Activated T-helper 2 cell treated with anti-CD3 and anti-CD28 coated beads, Interferon-gamma antibody, Interleukin-2, Interleukin-4, amounts not matched to agents 10 μg/mL and 5 μg/mL and 100 μg/mL, durations not matched to agents 14 hours and 24 hours and 36 hours (primary cell): ENCODE results near the gene LTF. TPM values are rescaled to one million over a fixed set of nuclear protein-coding genes. Genes with fewer than 3 reads are reported as not detected.
"Not testable (repeated sequence)": the region's sequence is repeated elsewhere in the genome, so short reads cannot be mapped to it uniquely, and the experiment has no call there.

Experiments
- DNase-seq: peaks from one replicate; pipeline ENCODE4 v3.0.0; 2021; ENCODE audit warnings: low spot score
- H3K27ac Mint-ChIP-seq: one replicate; pipeline ENCODE4 v1.8.0; 2021; ENCODE audit warnings: mixed read lengths
- H3K27me3 Mint-ChIP-seq: one replicate; pipeline ENCODE4 v1.8.0; 2021; ENCODE audit warnings: low read depth, mixed read lengths
- H3K36me3 Mint-ChIP-seq: one replicate; pipeline ENCODE4 v1.8.0; 2021; ENCODE audit warnings: low read depth, mixed read lengths
- H3K4me1 Mint-ChIP-seq: one replicate; pipeline ENCODE4 v1.8.0; 2021; ENCODE audit warnings: low read depth, mixed read lengths
- H3K4me3 Mint-ChIP-seq: one replicate; pipeline ENCODE4 v1.8.0; 2021; ENCODE audit warnings: low read depth, mild to moderate bottlenecking, moderate library complexity, mixed read lengths
- H3K9me3 Mint-ChIP-seq: one replicate; pipeline ENCODE4 v1.8.0; 2021; ENCODE audit warnings: mixed read lengths
- intact Hi-C: fragments of 100-400 bp; cut with micrococcal nuclease; formaldehyde crosslinking; loops from one replicate; pipeline ENCODE4 v1.15.1; 2023
- total RNA-seq: library from RNA; stranded (reverse); gene quantifications from 2 replicates; pipeline ENCODE4 v1.2.3, GENCODE V29; 2022

Gene LTF
- total RNA-seq, 1 donor from 2014 or later, result not detected

- Mint-ChIP-seq H3K9me3 (no peaks in the 10 kb centered on the region), H3K4me1 (peaks cover 2% of the 10 kb centered on the region), H3K27me3 (peaks cover 11% of the 10 kb centered on the region), H3K36me3 (no peaks in the 10 kb centered on the region), H3K4me3 (no peak within 1 kb of the TSS), H3K27ac (no peak within 1 kb of the TSS)
- DNase-seq, result no peak
- intact Hi-C loops, result loop anchor here (2.0 kb wide), 1 partner anchor 61 kb away; no protein-coding TSS in a partner anchor
These were observed 33.0 kb upstream of the LTF start, which contains the start of gene RTP3 for GRCh38 chr3:46497556-46498265. RTP3 (plus strand) TSS chr3:46497976; CDS start chr3:46498063, 87 bp downstream.

DNA sequence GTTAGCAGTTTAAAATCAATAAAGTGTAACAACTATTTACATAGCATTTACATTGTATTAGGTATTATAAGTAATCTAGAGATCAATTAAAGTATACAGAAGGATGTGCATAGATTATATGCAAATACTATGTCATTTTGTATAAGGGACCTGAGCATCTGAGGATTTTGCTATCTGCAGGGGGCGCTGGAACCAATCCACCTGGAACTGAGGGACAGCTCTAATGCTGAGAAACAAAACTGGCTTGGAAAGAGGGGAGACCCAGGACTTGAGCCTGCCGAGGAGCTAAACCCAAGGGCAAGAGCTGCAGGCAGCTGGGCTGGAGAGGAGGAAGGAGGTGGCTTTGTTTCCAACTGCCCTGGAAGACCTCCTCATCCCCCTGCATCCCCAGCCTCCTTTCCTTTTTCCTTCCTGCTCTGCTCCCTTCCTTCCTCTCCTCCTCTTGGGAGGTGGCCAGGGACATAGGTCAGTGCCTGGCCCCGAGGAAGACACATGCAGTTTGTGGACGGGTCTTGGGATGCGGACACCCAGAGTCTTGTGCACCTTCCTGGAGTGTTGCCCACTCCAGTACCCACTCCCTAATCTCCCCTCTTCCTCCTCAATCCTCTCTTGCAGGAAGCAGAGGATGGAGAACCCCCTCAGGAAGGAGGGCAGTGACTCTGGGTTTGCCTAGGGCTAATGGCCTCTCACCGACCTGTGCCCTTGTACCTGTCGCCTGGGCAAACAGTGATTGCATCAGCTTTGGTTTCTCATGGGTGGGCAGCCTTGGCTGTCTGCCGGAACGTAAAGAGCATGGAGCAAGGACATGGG, 32.2 kb upstream of the LTF start:
- peak; percentile 20 for DNase-seq
- peaks cover 13% of the 10 kb centered on the region for H3K27me3 Mint-ChIP-seq
- no peaks in the 10 kb centered on the region for H3K9me3 Mint-ChIP-seq
- H3K4me1 Mint-ChIP-seq, result peaks cover 2% of the 10 kb centered on the region
- no peak overlapping the region for H3K4me3 Mint-ChIP-seq
- H3K27ac Mint-ChIP-seq, result no peak overlapping the region
- intact Hi-C loops, result loop anchor here (2.0 kb wide), 1 partner anchor 62 kb away; no protein-coding TSS in a partner anchor
- H3K36me3 Mint-ChIP-seq, result no peaks in the 10 kb centered on the region

DNA sequence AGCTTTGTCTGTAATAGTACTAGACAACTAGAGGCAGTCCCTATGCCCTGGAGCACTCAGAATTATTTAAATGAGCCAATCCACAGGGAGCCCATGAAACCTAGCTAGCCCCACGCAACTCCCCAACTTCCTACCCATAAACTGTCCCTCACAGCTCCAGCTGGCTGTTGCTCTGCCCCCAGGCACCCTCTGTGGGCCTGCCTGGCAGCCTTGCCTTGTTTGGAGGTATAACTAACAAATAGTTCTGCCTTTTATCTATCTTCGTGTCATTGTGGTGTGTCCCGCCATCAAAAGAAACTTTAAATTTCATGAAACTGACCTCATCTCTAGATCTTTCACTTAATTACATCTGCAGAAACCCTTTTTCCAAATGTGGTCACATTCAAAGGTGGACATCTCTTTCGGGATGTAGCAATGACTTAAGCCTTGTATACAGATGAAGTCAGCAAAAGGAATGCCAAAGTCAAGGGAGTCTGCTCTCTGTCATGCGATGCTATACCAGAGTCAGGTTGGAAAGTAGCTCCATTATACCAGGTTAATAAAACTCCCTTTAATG, 31.3 kb upstream of the LTF start:
- Mint-ChIP-seq H3K4me1 (peaks cover 2% of the 10 kb centered on the region), H3K9me3 (no peaks in the 10 kb centered on the region), H3K27me3 (peaks cover 19% of the 10 kb centered on the region), H3K36me3 (no peaks in the 10 kb centered on the region), H3K27ac (no peak overlapping the region), H3K4me3 (no peak overlapping the region)
- intact Hi-C loops, result loop anchor here (2.0 kb wide), 1 partner anchor 63 kb away; no protein-coding TSS in a partner anchor
- no peak for DNase-seq

DNA sequence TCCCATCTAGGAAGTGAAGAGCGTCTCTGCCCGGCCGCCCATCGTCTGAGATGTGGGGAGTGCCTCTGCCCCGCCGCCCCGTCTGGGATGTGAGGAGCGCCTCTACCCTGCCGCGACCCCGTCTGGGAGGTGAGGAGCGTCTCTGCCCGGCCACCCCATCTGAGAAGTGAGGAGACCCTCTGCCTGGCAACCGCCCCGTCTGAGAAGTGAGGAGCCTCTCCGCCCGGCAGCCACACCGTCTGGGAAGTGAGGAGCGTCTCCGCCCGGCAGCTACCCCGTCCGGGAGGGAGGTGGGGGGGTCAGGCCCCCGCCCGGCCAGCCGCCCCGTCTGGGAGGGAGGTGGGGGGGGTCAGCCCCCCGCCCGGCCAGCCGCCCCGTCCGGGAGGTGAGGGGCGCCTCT, 29.8 kb upstream of the LTF start:
- H3K4me1 Mint-ChIP-seq, H3K9me3 Mint-ChIP-seq, DNase-seq, intact Hi-C loops, H3K36me3 Mint-ChIP-seq, H3K27ac Mint-ChIP-seq, H3K4me3 Mint-ChIP-seq: not testable (repeated sequence)
- H3K27me3 Mint-ChIP-seq, result peaks cover 24% of the 10 kb centered on the region

DNA sequence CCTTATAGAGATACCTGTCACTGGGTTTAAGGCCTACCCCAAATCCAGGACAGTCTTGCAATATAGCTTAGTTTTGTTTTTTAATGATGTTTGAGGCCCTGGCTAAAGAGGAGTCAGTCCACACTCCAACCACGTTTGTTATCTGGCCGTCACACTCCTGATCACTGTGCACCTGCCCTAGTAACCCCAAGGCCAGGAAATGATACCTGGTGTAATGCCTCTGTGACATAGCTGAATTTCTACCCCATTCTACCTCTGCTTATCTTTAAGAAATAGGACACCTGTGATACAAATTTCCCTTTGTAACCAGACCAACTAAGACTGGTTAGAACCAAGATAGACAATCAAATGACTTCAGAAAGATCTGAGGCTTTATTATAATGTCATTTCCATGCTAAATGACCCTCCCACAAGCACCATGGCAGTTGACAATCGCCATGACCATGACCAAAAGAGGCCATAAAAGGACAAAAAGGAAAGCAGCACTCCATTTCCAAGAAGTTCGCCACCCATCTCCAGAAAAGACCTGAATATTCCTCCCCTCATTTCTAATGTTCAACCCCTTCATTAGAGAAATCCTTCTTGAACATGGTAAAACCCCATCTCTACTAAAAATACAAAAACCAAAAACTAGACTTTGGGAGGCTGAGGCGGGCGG, 28.3 kb upstream of the LTF start:
- intact Hi-C loops, result no loop called here
- Mint-ChIP-seq H3K4me3 (no peak overlapping the region), H3K27ac (no peak overlapping the region), H3K9me3 (no peaks in the 10 kb centered on the region), H3K36me3 (no peaks in the 10 kb centered on the region), H3K4me1 (peaks cover 15% of the 10 kb centered on the region), H3K27me3 (peaks cover 26% of the 10 kb centered on the region)
- DNase-seq, result no peak

DNA sequence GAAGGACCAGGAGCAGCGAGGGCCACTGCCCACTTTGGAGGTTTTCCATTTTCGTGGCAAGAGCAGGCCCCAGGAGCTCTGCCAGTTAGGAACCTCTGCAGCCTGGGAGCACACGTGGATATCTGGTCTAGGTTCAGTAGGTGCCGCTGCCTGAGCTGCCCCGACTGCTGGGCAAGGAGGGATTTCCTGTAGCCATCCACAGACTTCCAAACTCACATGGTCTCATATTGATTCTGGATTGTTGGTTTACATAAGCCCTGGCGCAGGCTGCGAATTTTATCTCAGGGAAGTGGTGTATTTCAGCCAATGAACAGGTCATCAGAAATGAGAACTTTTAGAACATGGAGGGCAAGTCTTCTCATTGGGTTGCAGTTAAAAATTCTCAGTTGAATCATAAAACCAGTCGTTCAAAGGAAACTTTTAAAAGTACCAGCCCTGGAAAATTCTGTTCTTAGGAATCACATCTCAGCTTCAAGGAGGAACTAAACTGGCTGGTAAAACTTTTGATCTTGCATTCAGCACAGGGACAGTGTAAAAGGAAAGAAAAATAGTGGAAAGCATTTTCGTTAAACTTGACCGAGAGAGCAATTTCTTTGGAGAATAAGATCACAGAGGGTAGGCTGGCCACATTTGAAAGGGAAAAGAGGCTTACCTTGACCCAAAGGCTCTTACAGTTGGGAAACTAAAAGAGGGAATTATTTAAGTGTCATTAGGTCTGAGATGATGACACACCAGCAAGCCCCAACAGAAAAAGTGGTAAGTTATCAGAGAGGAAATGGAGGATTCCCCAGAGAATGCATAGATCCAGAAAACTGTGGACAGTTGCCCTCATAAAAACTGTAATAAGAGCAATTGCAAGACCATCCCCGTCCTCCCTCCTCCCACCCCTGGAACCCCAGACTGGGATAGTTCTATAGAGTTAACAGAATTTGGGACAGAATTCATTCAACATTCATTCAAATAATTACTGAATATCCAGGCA, 26.7 kb upstream of the LTF start:
- Mint-ChIP-seq H3K4me1 (peaks cover 15% of the 10 kb centered on the region), H3K4me3 (no peak overlapping the region), H3K27ac (no peak overlapping the region), H3K9me3 (no peaks in the 10 kb centered on the region), H3K36me3 (no peaks in the 10 kb centered on the region), H3K27me3 (peaks cover 38% of the 10 kb centered on the region)
- intact Hi-C loops, result no loop called here
- DNase-seq, result no peak

DNA sequence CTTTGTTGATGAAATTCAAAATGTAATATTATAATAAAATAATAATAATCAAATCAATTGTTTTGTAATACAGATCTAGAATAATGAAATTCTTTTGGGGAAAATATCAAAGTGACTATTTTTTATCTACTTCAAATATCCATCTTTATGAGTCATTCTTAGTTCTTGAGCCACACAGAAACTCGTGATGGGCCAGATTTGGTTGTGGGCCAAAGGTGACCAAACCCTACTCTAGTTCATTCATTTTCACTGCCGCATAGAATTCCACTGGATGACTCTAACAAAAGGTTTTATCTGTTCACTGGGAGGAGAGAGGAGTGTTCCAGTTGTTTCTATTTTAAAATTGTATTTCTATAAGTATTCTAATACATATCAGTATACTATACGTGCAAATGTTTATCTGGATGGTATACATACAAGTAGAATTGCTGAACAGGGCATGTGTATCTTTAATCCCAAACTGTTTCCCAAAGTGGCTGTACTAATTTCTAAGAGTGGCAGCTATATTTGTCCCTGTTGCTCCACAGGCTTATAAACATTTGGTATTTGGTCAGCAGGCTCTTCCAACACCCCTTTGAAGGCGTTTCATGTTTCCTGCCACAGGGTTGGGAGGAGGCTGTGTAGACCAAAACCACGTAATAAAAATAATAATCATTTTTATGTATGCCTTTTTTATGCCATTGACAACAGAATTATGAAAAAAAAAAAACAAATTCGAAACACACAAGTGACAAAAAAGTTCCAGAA, 25.8 kb upstream of the LTF start:
- Mint-ChIP-seq H3K4me3 (no peak overlapping the region), H3K9me3 (no peaks in the 10 kb centered on the region), H3K27ac (no peak overlapping the region), H3K36me3 (no peaks in the 10 kb centered on the region), H3K4me1 (peaks cover 15% of the 10 kb centered on the region), H3K27me3 (peaks cover 40% of the 10 kb centered on the region)
- DNase-seq, result no peak
- intact Hi-C loops, result no loop called here

- intact Hi-C loops, result loop anchor here (5.0 kb wide), 1 partner anchor 47 kb away; no protein-coding TSS in a partner anchor
These were observed 25.2 kb upstream of the LTF start for GRCh38 chr3:46489875-46490274.

DNA sequence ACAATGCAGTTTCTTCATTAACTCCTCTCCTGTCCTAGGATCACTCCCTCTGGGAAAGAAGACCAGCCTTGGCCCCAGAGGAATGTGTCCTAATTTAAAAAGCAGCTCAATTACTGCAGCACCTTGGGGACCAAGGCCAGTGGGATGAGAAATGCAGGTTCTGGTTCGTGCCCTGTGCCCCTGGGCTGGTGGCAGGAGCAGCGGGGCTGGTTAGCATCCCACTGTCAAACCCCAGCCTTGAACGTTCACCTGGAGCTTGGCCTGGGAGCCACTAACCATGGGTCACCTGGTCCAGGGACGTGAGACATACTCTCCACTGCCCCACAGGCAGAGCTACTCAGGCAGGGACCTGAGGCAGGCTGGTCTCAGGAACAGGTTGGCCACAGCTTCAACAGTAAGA, 24.7 kb upstream of the LTF start:
- H3K27ac Mint-ChIP-seq, result no peak overlapping the region
- no peaks in the 10 kb centered on the region for H3K36me3 Mint-ChIP-seq
- H3K27me3 Mint-ChIP-seq, result peaks cover 40% of the 10 kb centered on the region
- intact Hi-C loops, result loop anchor here (5.0 kb wide), 1 partner anchor 48 kb away; no protein-coding TSS in a partner anchor
- H3K9me3 Mint-ChIP-seq, result no peaks in the 10 kb centered on the region
- H3K4me1 Mint-ChIP-seq, result peaks cover 15% of the 10 kb centered on the region
- DNase-seq, result no peak
- H3K4me3 Mint-ChIP-seq, result no peak overlapping the region

More at GRCh38 chr3:46489875-46490274, 25.2 kb upstream of the LTF start:
- Mint-ChIP-seq H3K27ac (no peak overlapping the region), H3K9me3 (no peaks in the 10 kb centered on the region), H3K4me1 (peaks cover 15% of the 10 kb centered on the region), H3K4me3 (no peak overlapping the region), H3K36me3 (no peaks in the 10 kb centered on the region), H3K27me3 (peaks cover 40% of the 10 kb centered on the region)
- DNase-seq, result no peak

GRCh38 chr3:46488735-46489361, 24.1 kb upstream of the LTF start:
- H3K4me1 Mint-ChIP-seq, result peaks cover 15% of the 10 kb centered on the region
- intact Hi-C loops, result loop anchor here (1.0 to 5.0 kb wide), 3 partner anchors 48 to 141 kb away; no protein-coding TSS in a partner anchor
- H3K36me3 Mint-ChIP-seq, result no peaks in the 10 kb centered on the region
- no peaks in the 10 kb centered on the region for H3K9me3 Mint-ChIP-seq
- peak; percentile 88 for DNase-seq
- H3K27me3 Mint-ChIP-seq, result peaks cover 40% of the 10 kb centered on the region
- no peak overlapping the region for H3K27ac Mint-ChIP-seq
- H3K4me3 Mint-ChIP-seq, result no peak overlapping the region

DNA sequence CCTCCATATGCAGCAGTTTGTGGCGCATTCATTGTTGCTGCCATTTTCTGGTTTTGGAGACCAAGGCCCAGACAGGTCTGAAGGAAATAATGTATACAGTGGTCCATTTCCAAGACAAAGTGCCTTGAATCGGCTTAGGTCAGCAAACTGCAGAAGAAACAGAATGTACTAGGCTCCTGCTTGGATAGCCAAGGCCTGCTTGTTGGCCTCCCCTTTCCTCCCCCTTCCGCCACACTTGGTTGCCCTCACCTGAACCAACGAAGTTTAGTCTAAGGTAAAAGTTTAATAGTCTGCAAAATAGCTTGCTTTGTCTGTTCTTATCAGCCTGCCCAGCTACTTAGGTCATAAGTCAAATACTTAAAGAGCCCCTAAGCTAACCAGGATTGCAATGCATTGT, 21.1 kb upstream of the LTF start:
- Mint-ChIP-seq H3K4me1 (peaks cover 15% of the 10 kb centered on the region), H3K27ac (no peak overlapping the region), H3K27me3 (peaks cover 38% of the 10 kb centered on the region), H3K36me3 (no peaks in the 10 kb centered on the region), H3K9me3 (no peaks in the 10 kb centered on the region), H3K4me3 (no peak overlapping the region)
- intact Hi-C loops, result loop anchor here (5.0 kb wide), 1 partner anchor 52 kb away; no protein-coding TSS in a partner anchor
- DNase-seq, result no peak
